ENCODE data around the gene TXNIP. TPM values are rescaled to one million over a fixed set of nuclear protein-coding genes. Genes with fewer than 3 reads are reported as not detected.

The TXNIP gene
- total and polyA plus RNA-seq, 2 experiments from 2014 or later, result 75.3 to 160 TPM

DNA sequence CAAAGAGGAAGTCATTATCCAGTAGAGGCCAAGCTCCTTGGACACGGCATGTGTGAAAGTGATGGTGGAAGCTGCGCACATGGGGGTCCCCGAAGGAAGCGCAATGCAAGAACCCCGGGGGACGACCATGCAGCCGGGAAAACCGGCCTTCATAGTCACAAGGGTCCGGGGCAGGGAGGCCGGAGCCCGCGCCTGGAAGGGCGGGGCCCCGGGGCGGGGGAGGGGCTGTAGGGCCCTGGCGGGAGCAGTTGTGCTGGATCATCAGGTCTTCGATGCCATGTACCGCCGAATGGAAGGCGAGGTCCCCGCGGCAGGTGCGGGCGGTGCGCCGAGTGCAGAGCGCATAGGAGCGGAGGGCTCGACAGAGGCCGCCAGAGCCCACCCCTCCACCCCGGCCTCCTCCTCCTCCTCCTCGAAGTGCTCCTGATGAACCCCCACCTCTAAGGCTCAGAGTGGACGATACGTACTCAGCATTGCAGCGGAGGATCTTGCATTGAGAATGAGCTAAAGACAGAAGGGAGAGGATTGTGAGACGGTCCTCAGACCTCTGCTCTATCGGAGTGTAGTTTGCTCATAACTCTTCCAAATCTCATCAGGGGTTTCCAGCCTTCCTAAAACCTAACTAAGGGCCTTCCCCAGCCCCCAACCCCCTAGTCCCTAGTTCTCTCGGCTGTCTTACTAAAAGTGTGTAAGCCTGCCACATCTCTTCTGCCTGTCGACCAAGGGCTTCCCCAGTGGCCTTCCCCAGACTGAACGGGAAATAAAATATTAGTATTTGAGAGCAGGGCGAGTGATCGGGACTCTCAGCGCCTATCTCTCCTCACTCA lies 23.1 kb upstream of the TXNIP start:
- WGBS (ENCODE audit: low lambda C conversion rate, missing lambda C conversion rate), result 46% methylated on average over 24 of the region's 43 CpGs
- Histone ChIP-seq H3K27me3 (peaks cover 65% of the 10 kb centered on the region), H3K4me1 (ENCODE audit: insufficient read depth) (no peaks in the 10 kb centered on the region), H2AFZ (no peak overlapping the region), H3K79me2 (no peaks in the 10 kb centered on the region), H3K4me3 (no peak overlapping the region), H3K4me2 (peak overlapping the region; percentile 71), H3K9me3 (ENCODE audit: low read depth) (no peaks in the 10 kb centered on the region), H3K9me2 (replicated peaks; ENCODE audit: insufficient read depth) (no peaks in the 10 kb centered on the region), H3K36me3 (replicated peaks; ENCODE audit: insufficient read depth, low read depth) (no peaks in the 10 kb centered on the region), H3K27ac (no peak overlapping the region), H4K20me1 (ENCODE audit: insufficient read depth, poor library complexity, severe bottlenecking) (no peaks in the 10 kb centered on the region)
- TF ChIP-seq EZH2phosphoT487 (IDR thresholded peaks at IDR 0.05; ENCODE audit: low read depth, severe bottlenecking, unreplicated experiment) (no peak), EZH2 (IDR thresholded peaks at IDR 0.05; ENCODE audit: borderline replicate concordance) (no peak)
- TF ChIP-seq, protein P1, sequence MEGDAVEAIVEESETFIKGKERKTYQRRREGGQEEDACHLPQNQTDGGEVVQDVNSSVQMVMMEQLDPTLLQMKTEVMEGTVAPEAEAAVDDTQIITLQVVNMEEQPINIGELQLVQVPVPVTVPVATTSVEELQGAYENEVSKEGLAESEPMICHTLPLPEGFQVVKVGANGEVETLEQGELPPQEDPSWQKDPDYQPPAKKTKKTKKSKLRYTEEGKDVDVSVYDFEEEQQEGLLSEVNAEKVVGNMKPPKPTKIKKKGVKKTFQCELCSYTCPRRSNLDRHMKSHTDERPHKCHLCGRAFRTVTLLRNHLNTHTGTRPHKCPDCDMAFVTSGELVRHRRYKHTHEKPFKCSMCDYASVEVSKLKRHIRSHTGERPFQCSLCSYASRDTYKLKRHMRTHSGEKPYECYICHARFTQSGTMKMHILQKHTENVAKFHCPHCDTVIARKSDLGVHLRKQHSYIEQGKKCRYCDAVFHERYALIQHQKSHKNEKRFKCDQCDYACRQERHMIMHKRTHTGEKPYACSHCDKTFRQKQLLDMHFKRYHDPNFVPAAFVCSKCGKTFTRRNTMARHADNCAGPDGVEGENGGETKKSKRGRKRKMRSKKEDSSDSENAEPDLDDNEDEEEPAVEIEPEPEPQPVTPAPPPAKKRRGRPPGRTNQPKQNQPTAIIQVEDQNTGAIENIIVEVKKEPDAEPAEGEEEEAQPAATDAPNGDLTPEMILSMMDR (IDR thresholded peaks at IDR 0.05; ENCODE audit: poor library complexity), result no peak
- no peak for DNase-seq (ENCODE audit: low spot score)

DNA sequence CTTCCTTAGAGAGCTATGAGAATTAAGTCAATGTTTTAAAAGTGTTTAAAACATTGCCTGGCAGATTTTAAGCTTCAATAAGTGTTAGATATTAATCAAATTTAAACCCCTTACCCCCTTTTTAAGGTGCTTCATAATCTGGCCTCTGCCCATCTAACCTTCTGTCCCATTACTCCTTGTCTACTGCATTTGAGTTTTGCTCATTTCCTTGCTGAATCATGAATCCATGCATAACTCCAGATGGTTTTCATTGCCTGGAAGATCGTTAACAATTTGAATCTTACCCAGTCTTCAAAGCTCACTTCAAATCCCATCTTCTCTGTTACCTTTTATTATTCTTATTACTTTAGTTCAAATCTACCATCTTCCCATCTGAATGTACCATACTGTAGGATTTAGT lies 20.5 kb upstream of the TXNIP start:
- H3K36me3 ChIP-seq (replicated peaks; ENCODE audit: insufficient read depth, low read depth), result no peaks in the 10 kb centered on the region

DNA sequence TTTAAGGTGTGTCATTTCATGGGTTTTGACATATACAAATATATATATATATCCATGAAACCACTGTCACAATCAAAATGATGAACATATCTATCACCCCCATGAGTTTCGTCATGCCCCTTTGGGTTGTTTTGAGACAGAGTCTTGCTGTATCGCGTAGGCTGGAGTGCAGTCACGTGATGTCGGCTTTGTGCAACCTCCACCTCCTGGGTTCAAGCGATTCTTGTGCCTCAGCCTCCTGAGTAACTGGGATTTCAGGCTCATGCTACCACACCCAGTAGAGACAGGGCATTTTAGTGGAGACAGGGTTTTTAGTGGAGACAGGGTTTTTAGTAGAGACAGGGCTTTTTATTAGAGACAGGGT lies 17.2 kb upstream of the TXNIP start:
- H3K4me2 ChIP-seq, result no peak overlapping the region

More for the DNA sequence above, 20.5 kb upstream of the TXNIP start:
- H3K79me2 ChIP-seq, result no peaks in the 10 kb centered on the region
- H3K27ac ChIP-seq, result no peak overlapping the region
- TF ChIP-seq, protein P1 (IDR thresholded peaks at IDR 0.05; ENCODE audit: poor library complexity), result no peak
- no peak for DNase-seq (ENCODE audit: low spot score)
- H4K20me1 ChIP-seq (ENCODE audit: insufficient read depth, poor library complexity, severe bottlenecking), result no peaks in the 10 kb centered on the region
- WGBS (ENCODE audit: low lambda C conversion rate, missing lambda C conversion rate), result 55% methylated on average over 1 of the region's 1 CpG
- peaks cover 58% of the 10 kb centered on the region for H3K27me3 ChIP-seq
- H3K4me1 ChIP-seq (ENCODE audit: insufficient read depth), result no peaks in the 10 kb centered on the region
- no peaks in the 10 kb centered on the region for H3K9me2 ChIP-seq (replicated peaks; ENCODE audit: insufficient read depth)
- H3K9me3 ChIP-seq (ENCODE audit: low read depth), result no peaks in the 10 kb centered on the region
- H2AFZ ChIP-seq, result no peak overlapping the region
- no peak overlapping the region for H3K4me2 ChIP-seq
- H3K4me3 ChIP-seq, result no peak overlapping the region

More for the DNA sequence above, 17.2 kb upstream of the TXNIP start:
- H3K27me3 ChIP-seq, result peaks cover 28% of the 10 kb centered on the region
- H3K9me3 ChIP-seq (ENCODE audit: low read depth), result no peaks in the 10 kb centered on the region
- no peaks in the 10 kb centered on the region for H3K36me3 ChIP-seq (replicated peaks; ENCODE audit: insufficient read depth, low read depth)
- no peaks in the 10 kb centered on the region for H3K4me1 ChIP-seq (ENCODE audit: insufficient read depth)
- no peak for DNase-seq (ENCODE audit: low spot score)
- no peaks in the 10 kb centered on the region for H4K20me1 ChIP-seq (ENCODE audit: insufficient read depth, poor library complexity, severe bottlenecking)
- 82% methylated on average over 6 of the region's 6 CpGs for WGBS (ENCODE audit: low lambda C conversion rate, missing lambda C conversion rate)
- no peak overlapping the region for H2AFZ ChIP-seq
- H3K4me3 ChIP-seq, result no peak overlapping the region
- TF ChIP-seq, protein P1 (IDR thresholded peaks at IDR 0.05; ENCODE audit: poor library complexity), result no peak
- TF ChIP-seq EZH2 (IDR thresholded peaks at IDR 0.05; ENCODE audit: borderline replicate concordance) (no peak), EZH2phosphoT487 (IDR thresholded peaks at IDR 0.05; ENCODE audit: low read depth, severe bottlenecking, unreplicated experiment) (no peak)
- no peaks in the 10 kb centered on the region for H3K9me2 ChIP-seq (replicated peaks; ENCODE audit: insufficient read depth)
- H3K27ac ChIP-seq, result no peak overlapping the region
- no peaks in the 10 kb centered on the region for H3K79me2 ChIP-seq

Data from hepatocyte (in vitro differentiated cells).